ENCODE results near the gene PRPF38B. TPM values are rescaled to one million over a fixed set of nuclear protein-coding genes. Genes with fewer than 3 reads are reported as not detected.

Gene PRPF38B
- total RNA-seq = 11.4 and 14.4 TPM in 2 replicates

GRCh38 chr1:108691942-108692723, at the start of gene PRPF38B:
TSS of gene PRPF38B (plus strand) at chr1:108692310. CDS start at chr1:108692592, 282 bp downstream.

GRCh38 chr1:108661030-108661609, 31.0 kb upstream of the PRPF38B start, which contains the start of gene HENMT1:
TSS of gene HENMT1 (minus strand) at chr1:108661093. CDS start at chr1:108659884, 1,209 bp downstream.

GRCh38 chr1:108712606-108713150, 20.6 kb downstream of the PRPF38B start, which contains the start of gene FNDC7:
TSS of gene FNDC7 (plus strand) at chr1:108712908. CDS start at chr1:108712934, 26 bp downstream.

GRCh38 chr1:108746382-108747170, 54.5 kb downstream of the PRPF38B start, which contains the start of gene STXBP3:
TSS of gene STXBP3 (plus strand) at chr1:108746674. CDS start at chr1:108746738, 64 bp downstream.

Other genes starting within 250 kb of the PRPF38B start
- gene NBPF6, start 242.0 kb upstream of the PRPF38B start, total RNA-seq = not detected in 2 replicates
- 4.2 and 4.3 TPM in 2 replicates for gene EEIG2, start 132.2 kb upstream of the PRPF38B start, total RNA-seq
- gene HENMT1, start 31.2 kb upstream of the PRPF38B start, total RNA-seq = 1.2 and 1.8 TPM in 2 replicates
- not detected in 2 replicates for gene FNDC7, start 20.6 kb downstream of the PRPF38B start, total RNA-seq
- 51.2 and 51.8 TPM in 2 replicates for gene STXBP3, start 54.4 kb downstream of the PRPF38B start, total RNA-seq
- gene AKNAD1, start 164.8 kb downstream of the PRPF38B start, total RNA-seq = not detected in 2 replicates
- gene GPSM2, start 184.7 kb downstream of the PRPF38B start, total RNA-seq = 10.9 and 15.2 TPM in 2 replicates